Caki2 (cell line): ENCODE results near the gene PCBP3. TPM values are rescaled to one million over a fixed set of nuclear protein-coding genes. Genes with fewer than 3 reads are reported as not detected.
"Not testable (repeated sequence)": the region's sequence is repeated elsewhere in the genome, so short reads cannot be mapped to it uniquely, and the experiment has no call there.

Experiments
- DNase-seq: peaks from one replicate; pipeline ENCODE4 v3.0.0-alpha.2; 2015; ENCODE audit warnings: low read depth
- in situ Hi-C: cut with HindIII; loops from 2 replicates; pipeline ENCODE4 v1.10.0; 2016; ENCODE audit warnings: low sequenced_read_pairs, low pct_unique_long_range_greater_than_20kb, mixed read lengths
- total RNA-seq: library from RNA; depleted of rRNA; stranded (reverse); fragments of >200 nt; shearing (Covaris generic); gene quantifications from 2 replicates; pipeline ENCODE4 v1.2.3, GENCODE V29; 2014; ENCODE audit warnings: low replicate concordance

The PCBP3 gene
- total RNA-seq, 1 experiment from 2014 or later: not detected

DNA sequence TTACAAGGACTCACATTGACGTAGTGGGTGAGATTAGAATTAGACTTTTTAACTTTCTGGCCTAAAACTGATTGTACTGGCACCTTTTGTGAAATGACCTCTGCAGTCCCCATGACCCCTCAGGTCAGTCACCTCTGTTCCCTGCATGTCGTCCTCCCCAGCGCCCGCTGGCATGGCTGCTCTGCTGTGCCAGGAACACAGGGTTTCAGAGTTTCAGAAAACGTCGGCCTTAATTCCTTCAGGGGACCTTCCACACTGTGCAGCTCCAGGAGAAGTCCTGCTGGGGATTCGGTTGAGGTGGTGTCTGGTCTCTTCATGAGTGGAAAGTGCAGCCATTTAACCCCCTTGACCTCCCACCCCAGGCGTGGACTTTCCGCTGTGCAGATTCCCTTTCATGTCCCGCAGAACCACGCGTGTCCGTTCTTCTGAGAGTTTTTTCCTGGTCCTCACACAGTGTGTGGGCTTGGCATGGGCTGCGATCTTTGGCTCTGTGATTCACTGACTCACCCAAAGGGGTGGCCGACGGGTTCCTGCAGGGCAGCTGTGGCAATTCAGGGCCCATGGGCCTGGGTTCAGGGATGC is 179.7 kb downstream of the PCBP3 start:
- in situ Hi-C loops: no loop called here
- DNase-seq: no peak

DNA sequence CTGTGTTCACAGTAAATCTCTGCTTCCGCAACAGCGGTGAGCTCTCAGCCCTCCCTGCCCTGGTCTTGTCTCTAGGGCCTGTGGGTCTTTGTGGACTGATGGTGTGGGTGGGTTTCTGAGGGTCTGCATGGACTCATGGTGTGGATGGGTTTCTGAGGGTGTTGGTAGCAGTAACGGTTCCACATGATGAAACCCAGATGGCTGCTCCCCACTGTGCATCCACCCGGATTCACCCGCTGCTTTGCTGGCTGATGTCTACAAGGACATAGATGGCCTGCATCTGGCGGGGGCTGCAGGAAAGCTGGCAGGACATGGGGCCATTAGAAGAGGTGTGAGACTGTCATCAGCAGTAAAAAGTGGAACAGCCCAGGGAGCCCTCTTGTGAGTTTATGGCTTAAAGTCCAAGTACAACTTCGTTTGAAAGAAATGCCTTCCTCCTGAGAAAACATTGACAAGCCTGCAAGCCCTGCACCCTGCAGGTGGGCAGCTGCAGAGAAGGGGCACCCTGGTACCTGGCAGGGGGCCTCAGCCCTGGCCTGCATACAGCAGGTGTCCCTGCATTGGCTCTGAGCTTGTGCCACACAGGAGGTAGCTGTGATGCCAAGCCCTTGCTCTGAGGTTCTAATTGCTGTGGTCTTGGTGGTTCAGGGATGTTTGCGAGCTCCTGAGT is 181.2 kb downstream of the PCBP3 start:
- no peak for DNase-seq
- in situ Hi-C loops: no loop called here

DNA sequence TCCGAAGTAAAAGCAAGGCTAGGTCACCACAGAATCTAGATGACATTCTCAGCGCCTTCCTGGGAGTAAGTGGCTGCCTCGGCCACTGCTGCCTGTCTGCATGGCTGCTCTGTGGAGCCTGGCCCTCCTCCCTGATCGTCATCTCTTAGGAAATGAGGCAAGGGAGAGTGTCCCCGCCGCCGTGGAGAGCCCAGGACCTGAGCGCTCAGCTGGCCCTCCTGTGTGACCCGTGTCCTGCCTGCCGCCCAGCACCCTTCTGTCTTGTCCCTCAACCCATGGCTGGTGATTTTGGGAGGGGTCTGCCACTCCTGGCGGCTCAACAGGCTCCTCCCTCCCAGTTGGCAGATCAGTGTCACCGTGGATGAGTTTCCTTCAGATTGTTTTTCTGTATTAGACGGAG is 181.7 kb downstream of the PCBP3 start:
- in situ Hi-C loops: no loop called here
- no peak for DNase-seq

- in situ Hi-C loops: no loop called here
- no peak for DNase-seq
These were observed 183.3 kb downstream of the PCBP3 start for GRCh38 chr21:45826676-45827301.

GRCh38 chr21:45827302-45827692 is 183.8 kb downstream of the PCBP3 start:
- in situ Hi-C loops: no loop called here
- DNase-seq: no peak

- no peak for DNase-seq
- in situ Hi-C loops: no loop called here
These were observed 184.5 kb downstream of the PCBP3 start for GRCh38 chr21:45827881-45828579.

GRCh38 chr21:45828580-45829570 is 185.3 kb downstream of the PCBP3 start:
- no peak for DNase-seq
- in situ Hi-C loops: no loop called here

- in situ Hi-C loops: no loop called here
- no peak for DNase-seq
These were observed 186.1 kb downstream of the PCBP3 start for GRCh38 chr21:45829668-45830067.

GRCh38 chr21:45830221-45830640 is 186.7 kb downstream of the PCBP3 start:
- in situ Hi-C loops: no loop called here

GRCh38 chr21:45830720-45831366 is 187.3 kb downstream of the PCBP3 start:
- in situ Hi-C loops: no loop called here
- DNase-seq: no peak

More at GRCh38 chr21:45830221-45830640, 186.7 kb downstream of the PCBP3 start:
- no peak for DNase-seq

GRCh38 chr21:45831991-45832740 is 188.6 kb downstream of the PCBP3 start:
- DNase-seq: no peak
- in situ Hi-C loops: no loop called here

- DNase-seq, in situ Hi-C loops: not testable (repeated sequence)
These were observed 189.3 kb downstream of the PCBP3 start for GRCh38 chr21:45832741-45833235.

DNA sequence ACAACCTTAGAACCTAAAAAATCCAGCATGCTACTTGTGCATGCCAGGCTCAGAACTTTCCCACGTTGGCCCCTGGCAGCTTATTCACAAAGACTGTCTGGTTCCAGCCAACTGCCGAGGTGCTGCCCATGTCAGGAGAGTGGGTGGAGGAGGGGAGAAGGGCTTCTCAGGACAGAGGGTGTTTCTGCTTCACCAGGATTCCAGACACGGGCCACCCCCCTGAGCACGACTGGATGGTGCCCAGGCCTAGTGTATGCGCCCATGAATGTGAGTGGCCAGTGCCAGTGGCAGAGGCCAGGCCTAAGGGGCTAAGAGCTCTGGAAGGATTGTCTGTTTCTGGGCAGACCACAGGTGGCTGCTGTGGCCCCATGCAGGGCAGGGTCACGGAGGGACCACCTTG is 189.9 kb downstream of the PCBP3 start:
- DNase-seq: no peak
- in situ Hi-C loops: no loop called here

- in situ Hi-C loops: no loop called here
- DNase-seq: no peak
These were observed 190.6 kb downstream of the PCBP3 start for GRCh38 chr21:45834026-45834715.

- no peak for DNase-seq
- in situ Hi-C loops: no loop called here
These were observed 191.3 kb downstream of the PCBP3 start for GRCh38 chr21:45834821-45835293.
